Fibroblast of peridontal ligament (primary cell): Measurements from ENCODE around the gene ARL14.
"Not testable (repeated sequence)": the region's sequence is repeated elsewhere in the genome, so short reads cannot be mapped to it uniquely, and the experiment has no call there.

Experiments
- DNase-seq: peaks from one replicate; pipeline ENCODE4 v3.0.0-alpha.2; 2010; ENCODE audit errors: extremely low read depth

Gene ARL14

DNA sequence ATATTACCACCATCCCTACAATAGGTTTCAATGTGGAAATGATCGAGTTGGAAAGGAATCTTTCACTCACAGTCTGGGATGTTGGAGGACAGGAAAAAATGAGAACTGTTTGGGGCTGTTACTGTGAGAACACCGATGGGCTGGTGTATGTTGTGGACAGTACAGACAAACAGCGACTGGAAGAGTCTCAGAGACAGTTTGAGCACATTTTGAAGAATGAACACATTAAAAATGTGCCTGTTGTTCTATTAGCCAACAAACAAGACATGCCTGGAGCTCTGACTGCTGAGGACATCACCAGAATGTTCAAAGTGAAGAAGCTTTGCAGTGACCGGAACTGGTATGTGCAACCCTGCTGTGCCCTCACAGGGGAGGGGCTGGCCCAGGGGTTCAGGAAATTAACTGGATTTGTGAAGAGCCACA lies 510 bp downstream of the ARL14 start:
- DNase-seq: no peak

DNA sequence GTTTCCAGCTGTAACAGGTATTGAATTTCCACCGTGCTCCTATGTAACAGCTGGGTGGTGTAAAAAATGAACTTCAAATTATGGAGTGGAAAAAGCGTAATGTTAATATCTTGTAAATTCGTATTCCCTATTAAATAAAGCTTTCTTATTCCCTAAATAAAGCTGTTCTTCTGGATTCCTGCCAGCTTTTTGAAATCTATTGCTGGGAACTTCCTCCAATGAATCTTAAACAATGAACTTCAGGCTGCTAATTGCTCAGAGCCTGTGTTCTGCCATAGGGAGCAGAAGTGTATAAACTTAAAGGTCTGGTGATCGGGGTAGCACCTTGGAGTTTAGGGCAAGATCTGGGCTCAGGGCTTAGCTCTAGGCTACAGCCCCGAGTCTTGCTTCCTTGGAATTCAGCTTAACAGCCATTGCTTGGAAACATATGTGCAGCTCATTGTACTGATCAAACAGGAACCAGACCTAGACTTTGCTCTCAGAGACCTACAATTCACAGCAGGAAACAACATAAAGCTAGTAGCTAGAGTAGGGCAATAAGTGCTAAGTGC lies 1.4 kb downstream of the ARL14 start:
- peak; percentile 30 for DNase-seq

DNA sequence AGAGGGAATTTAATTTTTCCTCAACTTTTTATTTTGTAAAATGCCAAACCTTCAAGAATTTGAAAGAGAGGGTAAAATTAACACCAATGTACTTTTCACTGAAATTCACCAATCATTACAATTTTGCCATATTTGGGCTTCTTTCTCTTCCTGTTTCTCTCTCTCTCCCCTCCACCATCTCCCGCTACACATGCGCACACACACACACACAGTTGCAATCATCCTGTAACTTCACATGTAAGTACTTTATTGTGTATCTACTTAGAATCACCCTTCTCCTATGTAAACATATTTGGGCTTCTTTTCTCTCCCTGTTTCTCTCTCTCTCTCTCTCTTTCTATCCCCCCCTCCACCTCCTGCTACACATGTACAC lies 7.4 kb downstream of the ARL14 start:
- no peak for DNase-seq

DNA sequence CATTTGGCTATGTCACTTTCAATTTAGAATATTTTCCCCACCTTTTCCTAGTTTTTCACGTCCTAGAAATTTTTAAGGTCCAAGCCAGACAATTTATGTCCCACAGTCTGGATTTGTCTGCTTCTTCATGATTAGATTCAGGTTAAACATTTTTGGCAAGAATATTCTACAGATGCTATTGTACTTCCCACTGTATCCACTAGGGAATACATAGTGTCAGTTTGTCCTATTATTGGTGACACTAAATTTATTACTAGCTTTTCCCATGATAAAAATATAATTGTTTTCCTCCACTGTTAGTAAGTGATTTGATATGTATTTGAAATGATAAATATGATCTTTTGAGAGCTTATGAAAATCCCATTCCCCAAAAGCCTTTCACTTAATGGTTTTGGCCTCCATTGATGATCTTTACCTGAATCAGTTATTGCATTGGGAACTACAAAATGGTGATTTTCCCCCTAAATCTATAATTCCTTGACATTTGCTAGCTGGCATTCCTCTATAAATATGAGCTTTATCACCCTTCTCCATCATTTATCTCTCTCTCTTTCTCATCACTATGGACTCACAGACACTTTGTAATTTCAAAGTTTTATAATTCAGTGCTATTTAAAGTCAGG lies 8.3 kb downstream of the ARL14 start:
- no peak for DNase-seq

DNA sequence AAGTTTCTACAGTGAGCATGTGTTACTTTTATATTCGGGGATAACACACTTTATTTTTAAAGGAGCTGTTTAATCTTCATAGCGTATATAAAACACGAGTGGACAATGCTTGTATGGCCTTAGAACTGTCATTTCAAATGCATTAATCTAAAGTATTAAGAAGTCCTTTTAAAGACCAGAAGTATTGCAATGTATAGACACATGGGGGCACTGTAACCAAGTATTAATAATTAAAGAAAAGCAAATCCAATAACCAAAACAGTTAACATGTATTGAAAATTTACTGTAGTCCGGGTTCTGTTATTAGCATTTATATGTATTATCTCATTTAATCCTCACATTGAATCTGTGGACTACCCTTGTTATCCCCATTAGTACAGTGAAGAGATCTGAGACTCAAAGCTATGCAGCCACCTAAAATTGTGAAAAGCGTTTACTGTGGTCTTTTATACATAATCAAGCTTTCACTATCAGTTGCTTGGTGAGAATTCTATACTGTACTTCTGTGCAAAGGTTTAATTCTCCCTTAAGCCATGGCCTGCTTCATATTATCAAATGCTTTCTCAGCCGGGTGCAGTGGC lies 10.1 kb downstream of the ARL14 start:
- peak; percentile 52 for DNase-seq

DNA sequence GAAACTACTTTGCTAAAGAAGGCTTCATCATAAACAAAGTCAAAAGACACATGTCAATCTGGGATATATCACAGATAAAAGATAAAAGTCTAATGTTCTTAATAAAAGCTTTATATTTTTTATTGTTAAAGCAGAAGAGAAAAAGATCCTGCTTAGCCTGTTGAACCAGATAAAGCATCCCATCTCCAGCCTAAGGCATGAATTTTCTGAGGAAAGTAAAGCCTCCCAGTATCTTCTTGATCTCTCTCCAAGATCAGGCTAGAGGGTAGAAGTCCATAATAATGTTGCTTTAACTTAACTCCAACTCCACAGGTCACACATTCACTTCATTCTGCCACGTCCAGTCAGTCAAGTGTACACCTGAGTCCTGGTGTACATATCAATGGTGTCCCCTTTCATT lies 14.2 kb downstream of the ARL14 start:
- DNase-seq: no peak

DNA sequence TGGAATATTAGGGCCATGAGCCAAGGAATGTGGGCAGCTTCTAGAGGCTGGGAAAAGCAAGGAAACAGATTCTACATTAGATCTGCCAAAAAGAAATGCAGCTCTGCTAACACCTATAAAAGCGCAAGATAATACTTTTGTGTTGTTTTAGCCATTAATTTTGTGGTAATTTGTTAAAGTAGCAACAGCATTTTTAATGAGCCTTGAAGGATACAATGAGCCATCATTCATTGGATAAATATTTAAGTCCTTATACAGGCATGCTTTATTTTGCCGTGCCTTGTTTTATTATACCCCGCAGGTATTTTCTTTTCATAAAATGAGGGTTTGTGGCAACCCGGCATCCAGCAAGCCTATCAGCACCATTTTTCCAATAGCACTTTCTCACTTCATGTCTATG lies 15.0 kb downstream of the ARL14 start:
- no peak for DNase-seq

DNA sequence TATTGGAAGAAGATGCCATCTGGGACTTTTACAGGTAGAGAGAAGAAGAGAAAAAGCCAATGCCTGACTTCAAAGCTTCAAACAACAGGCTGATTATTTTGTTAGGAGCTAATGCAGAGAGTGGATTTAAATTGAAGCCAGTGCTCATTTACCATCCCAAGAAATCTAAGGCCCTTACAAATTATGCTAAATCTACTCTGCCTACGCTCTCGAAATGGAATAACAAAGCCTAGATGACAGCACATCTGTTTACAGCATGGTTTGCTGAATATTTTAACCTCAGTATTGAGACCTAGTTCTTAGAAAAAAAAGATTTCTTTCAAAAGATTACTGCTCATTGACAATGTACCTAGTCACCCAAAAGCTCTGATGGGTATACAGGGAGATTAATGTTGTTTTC lies 16.2 kb downstream of the ARL14 start:
- no peak for DNase-seq

DNA sequence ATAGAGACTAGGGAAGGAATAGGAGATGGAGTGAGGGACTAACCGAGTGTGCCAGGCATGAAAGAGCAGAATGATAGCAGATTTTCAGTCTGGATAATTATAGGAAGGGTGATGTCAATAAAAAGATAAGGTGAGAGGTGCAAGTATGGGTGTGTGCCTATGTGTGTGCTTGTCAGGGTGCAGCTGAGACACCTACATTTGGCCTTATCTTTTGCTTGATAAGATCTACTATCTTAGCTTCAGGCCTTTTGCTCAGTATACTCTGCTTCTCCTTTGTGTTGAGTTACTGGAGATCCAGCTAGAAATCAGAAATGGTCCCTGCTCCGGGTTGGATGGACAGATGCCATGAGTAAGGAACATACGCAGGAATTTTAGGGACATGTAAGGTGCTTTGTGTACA lies 17.4 kb downstream of the ARL14 start:
- DNase-seq: no peak

DNA sequence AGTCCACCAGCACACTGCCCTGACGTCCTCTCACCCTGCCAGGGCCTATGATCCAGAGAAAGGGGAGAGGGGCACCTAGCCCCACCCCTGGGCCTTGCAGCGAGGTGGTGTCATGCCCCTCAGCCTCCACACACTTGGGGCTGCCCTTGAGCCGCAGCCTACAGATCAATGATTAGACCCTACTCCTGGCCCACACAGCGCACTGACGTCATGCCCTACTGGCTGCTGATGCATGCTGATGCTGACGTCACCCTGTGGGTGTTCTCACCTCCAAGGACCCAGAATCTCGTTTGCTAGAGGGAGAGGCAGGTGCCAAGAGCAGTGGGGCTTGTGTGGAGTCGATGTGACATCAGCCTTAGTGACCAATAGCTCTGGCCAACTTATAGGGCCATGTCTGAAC lies 18.0 kb downstream of the ARL14 start:
- DNase-seq: no peak

DNA sequence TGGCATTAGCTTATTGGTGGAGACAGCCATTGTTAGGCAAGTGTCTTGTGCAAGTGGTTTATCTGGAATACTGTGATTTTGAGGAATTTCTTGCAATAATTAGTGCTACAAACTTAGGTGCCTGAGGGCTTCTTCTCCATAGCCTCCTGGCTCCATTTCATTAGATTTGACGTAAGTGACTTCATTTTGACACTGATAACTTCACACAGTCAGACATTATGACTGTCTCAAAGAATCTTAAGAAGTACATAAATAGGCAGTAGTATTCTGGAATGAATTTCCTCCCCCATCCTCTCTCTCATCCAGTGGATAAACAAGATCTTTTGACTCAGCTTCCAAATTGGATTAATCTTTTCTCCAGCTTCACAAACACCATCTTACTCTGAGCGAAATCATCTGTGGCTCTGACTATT lies 19.0 kb downstream of the ARL14 start:
- DNase-seq: peak; percentile 24

DNA sequence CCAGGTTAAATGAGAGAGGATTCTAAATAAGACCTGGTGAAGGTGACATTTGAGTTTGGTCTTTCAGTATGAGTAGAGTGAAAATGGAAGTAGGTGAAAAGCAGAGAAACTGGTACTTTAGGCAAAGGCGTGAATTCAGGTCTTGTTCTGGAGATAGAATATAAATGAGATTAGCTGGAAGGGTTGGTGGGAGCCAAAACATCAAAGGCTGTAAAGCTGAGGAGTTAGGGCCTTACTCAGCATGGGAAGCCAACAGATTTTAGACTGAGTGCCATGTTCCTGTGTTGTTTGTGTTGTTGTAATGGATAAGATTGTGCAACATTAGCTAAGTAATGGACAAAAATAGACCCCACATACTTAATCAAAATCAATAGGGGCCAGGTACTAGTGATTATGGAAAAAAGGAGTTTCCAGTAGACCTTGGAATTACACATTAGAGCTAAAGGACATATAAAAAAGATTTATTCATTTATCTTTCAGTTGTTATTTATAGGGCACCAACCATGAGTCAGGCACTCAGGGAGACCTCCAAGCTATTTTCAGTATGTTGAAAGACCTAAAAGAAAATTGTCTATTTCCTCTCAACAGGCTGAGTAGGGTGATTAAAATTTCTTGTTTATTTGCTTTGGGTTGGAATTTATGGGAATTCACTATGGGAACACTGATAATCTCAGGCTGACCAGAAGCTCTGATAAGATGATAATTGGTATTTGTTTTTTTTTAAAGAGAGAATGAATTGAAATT lies 20.8 kb downstream of the ARL14 start:
- DNase-seq: peak; percentile 62

DNA sequence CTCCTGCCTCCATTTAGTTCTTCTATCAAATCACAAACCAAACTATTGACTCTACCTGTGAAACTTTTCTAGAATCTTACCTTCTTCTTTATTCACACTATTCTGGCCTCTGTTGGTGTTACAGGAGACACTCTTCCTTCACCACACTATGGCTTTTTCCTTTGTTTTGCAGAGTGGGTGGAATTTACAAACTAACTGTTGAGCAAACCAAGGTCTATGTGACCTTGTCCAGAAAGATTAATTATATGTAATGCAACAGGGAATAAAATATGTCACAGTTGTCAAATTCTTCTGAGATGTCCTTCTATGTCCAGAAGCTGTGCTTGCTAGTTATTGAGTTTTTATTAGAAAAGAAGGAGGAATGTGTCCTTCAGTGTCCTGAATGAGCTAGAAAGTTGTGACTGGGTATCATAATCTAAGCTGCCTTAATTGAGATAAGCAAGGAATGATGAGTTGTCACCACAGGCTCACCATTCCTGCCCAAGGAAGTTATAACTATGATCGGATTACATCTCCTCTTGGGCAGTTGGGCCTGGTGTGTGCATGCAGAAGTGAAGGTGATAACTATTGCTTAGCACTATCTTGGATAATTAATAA lies 21.7 kb downstream of the ARL14 start:
- DNase-seq: no peak

DNA sequence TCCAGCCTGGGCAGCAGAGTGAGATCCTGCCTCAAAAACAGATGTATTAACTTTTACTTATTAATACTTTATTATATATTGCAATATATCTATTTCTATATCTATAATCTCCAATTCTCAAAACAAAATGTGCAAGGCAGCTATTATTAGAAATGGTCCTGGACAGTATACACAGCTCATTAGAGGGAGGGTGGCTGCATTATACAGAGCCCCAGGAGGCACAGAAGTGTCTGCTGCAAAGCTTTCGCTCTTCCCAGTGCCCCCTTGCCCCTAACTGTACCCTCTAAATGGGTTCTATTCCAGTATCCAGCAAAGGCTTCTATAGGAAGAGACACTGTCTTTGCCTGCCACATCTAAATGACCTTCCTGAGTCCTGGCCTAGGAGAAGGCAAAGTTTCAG lies 24.5 kb downstream of the ARL14 start:
- DNase-seq: no peak

DNA sequence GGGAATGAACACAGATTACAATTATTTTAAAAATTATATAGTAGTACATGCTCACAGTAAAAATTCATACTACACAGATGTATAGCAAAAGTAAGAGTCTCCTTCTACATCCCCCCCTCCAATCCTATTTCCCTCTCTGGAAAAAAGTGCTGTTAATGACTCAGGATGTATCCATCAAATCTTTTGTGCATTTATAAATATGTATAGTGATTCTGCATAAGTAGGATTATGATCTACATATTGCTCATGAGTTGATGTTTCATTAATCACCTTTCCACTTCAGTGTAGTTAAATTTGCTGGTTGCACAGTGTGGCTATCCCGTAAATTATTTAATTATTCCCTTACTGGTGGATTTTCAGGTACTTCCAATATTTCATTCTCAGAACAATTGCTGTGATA lies 25.3 kb downstream of the ARL14 start:
- no peak for DNase-seq

DNA sequence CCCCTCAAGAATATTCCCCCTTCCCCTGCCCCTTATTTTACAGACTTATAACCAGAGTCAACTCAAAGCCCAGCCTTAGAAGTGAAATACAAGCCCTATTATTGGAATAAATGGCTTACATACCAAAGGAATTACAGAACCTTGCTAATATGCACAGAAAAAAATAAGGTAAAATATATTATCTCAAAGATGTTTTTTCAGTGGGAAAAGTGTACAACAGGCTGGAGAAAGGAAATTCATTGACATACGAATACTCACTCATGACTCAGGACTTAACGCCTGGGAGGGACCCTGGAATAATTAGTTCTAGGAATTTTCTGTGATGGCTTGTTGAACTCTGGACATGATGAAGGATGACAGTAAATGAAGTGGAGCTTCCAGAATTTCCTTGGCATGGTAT lies 27.0 kb downstream of the ARL14 start:
- no peak for DNase-seq

DNA sequence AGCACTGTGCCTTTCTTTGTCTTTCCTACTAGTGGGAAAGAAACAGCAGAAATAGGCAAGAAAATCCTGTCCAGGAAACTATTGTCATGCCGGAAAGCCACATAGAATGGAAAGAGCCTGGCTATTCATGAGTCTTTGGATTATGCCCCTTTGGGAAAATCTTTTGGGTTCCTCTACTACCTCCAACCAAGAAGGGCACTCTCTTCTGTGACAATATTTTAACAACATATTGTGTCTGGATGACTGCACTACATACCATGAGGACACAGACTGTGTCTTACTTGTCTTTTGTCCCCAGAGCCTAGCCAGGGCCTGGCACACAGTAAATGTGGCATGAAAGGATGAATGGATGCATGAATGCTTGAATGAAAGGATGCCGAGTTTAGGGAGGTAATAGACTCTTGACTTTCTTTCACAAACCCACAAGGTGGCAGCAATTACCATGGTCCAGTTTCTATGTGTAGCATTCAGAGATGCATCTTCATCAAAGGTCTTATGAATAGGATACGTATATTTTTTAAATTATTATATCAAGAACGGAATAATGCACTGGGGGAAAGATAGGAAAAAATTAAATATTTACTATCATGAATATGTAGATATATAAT lies 30.3 kb downstream of the ARL14 start:
- DNase-seq: peak; percentile 77

DNA sequence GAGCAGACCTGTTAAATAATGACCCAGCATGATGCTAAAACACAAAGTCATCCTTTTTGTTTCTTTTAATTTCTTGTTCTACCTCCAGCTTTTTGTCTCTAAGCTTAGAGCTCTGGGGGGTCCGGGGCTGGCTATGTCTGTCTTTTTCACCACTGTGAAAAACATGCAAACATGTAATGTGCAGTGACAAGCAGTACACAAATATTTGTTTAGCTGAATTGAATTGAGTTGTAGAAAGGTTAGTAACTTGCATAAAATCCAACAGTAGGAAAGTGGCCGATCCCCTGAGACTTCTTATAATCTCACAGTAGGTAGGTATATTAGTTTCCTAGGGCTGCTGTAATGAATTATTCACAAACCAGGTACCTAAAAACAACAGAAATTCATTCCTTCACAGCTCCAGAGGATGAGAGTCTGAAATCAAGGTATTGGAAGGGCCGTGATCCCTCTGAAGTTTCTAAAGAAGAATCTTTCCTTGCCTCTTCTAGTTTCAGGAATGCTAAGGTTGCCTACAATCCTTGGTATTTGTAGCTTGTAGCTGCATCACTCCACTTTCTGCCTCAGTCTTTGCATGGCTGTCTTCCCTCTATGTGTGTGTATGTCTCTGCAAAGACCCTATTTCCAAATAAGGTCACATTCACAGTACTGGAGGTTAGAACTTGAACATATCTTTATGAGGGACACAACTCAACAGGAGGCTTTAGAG lies 32.7 kb downstream of the ARL14 start:
- DNase-seq: no peak

DNA sequence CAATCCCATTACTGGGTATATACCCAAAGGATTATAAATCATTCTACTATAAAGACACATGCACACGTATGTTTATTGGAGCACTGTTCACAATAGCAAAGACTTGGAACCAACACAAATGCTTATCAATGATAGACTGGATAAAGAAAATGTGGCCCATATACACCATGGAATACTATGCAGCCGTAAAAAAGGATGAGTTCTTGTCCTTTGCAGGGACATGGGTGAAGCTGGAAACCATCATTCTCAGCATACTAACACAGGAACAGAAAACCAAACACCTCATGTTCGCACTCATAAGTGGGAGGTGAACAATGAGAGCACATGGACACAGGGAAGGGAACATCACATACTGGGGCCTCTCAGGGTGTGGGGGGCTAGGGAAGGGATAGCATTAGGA lies 36.2 kb downstream of the ARL14 start:
- DNase-seq: not testable (repeated sequence)

DNA sequence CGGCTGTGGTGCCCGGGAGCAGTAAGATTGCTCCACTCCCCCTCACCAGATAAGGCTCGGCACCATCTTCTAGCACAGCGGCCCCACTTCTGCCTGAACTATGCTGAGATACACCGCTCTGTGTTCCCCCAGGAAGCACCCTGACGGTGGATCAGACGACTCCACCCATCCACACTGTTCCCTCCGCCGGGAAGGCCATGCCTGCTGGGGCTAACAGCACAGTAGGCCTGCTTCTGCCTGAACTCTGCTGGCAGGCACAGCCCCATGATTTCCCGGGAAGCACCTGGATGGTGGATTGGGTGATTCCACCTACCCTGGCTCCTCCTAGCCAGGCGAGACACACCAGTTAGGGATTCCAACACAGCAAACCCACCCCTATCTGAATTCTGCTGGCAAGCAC lies 42.8 kb downstream of the ARL14 start:
- DNase-seq: no peak

DNA sequence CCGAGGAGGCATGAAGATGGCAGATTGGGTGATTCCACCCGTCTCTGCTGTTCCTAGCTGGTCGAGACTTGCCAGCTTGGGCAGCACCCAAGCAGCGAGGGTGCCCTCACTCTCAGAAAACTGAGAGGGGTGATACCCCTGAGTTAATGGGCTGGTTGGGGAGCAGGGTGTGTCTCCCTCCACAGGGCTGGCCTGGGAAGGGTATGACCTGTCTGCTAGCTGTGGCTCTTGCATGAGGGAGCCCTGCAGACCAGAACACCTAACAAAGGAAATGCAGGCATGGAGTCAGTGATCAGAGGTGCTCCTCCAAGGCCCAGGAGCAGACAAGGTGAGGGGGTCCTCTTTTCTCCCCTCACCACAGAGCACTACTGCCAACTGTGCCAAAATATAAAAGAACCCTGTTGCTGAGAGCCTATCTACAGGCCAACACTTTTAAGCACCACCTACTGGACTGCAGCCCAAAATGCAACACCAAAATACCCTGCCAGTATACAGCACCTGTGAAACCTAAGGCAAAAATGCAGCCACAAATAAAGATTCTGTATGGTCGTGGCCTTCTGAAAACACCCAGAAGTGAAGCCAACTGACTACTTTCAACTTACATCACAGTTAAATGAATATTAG lies 43.3 kb downstream of the ARL14 start:
- no peak for DNase-seq
